K562 (cell line): ENCODE data around the gene OLFML2A. TPM values are rescaled to one million over a fixed set of nuclear protein-coding genes. Genes with fewer than 3 reads are reported as not detected.

Experiments
- ARID1B ChIP-seq: fragments of 450-650 bp; IDR thresholded peaks from 2 replicates; pipeline ENCODE4 v1.6.1; 2016; ENCODE audit warnings: antibody characterized with exemption, mild to moderate bottlenecking, inconsistent platforms
- BDP1 ChIP-seq: IDR thresholded peaks from 3 replicates; pipeline ENCODE4 v1.6.1; 2011; ENCODE audit not compliant: insufficient read length, insufficient read depth
- CEBPB ChIP-seq: fragments of 450-650 bp; IDR thresholded peaks from 2 replicates; pipeline ENCODE4 v1.6.1; 2016; ENCODE audit warnings: missing genetic modification characterization, missing compliant biosample characterization
- CEBPG ChIP-seq, 3 experiments: fragments of 200-800 bp in 1 of 3; sonication (Bioruptor generic) in 1 of 3; sonication (generic) in 1 of 3; formaldehyde crosslinking in 1 of 3; IDR thresholded peaks in 2 of 3; conservative IDR thresholded peaks in 1 of 3; 2 replicates each; pipeline versions ENCODE4 v1.6.1 to v1.8.0; 2016 to 2022; ENCODE audit warnings: missing compliant biosample characterization in 2 of 3, missing genetic modification characterization in 2 of 3, mild to moderate bottlenecking in 1 of 3, missing genetic modification reagents in 1 of 3
- HDAC3 ChIP-seq: fragments of 450-650 bp; IDR thresholded peaks from 2 replicates; pipeline ENCODE4 v1.6.1; 2018; ENCODE audit warnings: borderline replicate concordance, mild to moderate bottlenecking, moderate library complexity; ENCODE audit not compliant: partially characterized antibody
- KDM1A ChIP-seq, 2 experiments: fragments of 450-650 bp; IDR thresholded peaks; 2 replicates each; pipeline ENCODE4 v1.6.1; 2016; ENCODE audit warnings: mild to moderate bottlenecking in 2 of 2
- NFE2L1 ChIP-seq: fragments of 450-650 bp; IDR thresholded peaks from 2 replicates; pipeline ENCODE4 v1.6.1; 2016; ENCODE audit warnings: missing genetic modification characterization, low read depth, mild to moderate bottlenecking, missing compliant biosample characterization, moderate library complexity, borderline replicate concordance
- NR3C1 ChIP-seq: sonication (generic); formaldehyde crosslinking; IDR thresholded peaks from 2 replicates; pipeline ENCODE4 v1.8.1; 2022; ENCODE audit warnings: missing genetic modification reagents
- polyA plus RNA-seq, 8 experiments: library from polyadenylated mRNA; depleted of rRNA in 4 of 8; stranded (reverse) in 5 of 8; unstranded in 3 of 8; fragments of >200 nt; fragmentation: Nextera tagmentation in 2 of 8; fragmentation: Illumina TruSeq in 1 of 8; extraction: Ambion mirVana in 2 of 8; extraction: Trizol in 1 of 8; gene quantifications; 2 replicates each; pipeline versions ENCODE4 v1.2.1 to v1.2.3, GENCODE V29; 2011 to 2014; ENCODE audit warnings: inconsistent platforms in 1 of 8, missing spikeins in 1 of 8
- total RNA-seq, 7 experiments: library from RNA; depleted of rRNA in 6 of 7; stranded (reverse); fragments of >200 nt in 6 of 7; fragmentation: Illumina TruSeq in 2 of 7; extraction: Trizol in 2 of 7; gene quantifications; 2 replicates each; pipeline versions ENCODE4 v1.2.1 to v1.2.3, GENCODE V29; 2011 to 2021; ENCODE audit warnings: low replicate concordance in 1 of 7
- TF ChIP-seq, protein P1 (sequence below), 3 experiments: IDR thresholded peaks in 2 of 3; conservative IDR thresholded peaks in 1 of 3; 2 replicates each; pipeline ENCODE4 v1.5.1; 2011 to 2012; ENCODE audit warnings: low read length in 3 of 3, mild to moderate bottlenecking in 3 of 3, control low read depth in 2 of 3, improper control_type of control experiment in 1 of 3, inconsistent platforms in 1 of 3, low read depth in 1 of 3, mixed read lengths in 1 of 3, moderate library complexity in 1 of 3; ENCODE audit not compliant: insufficient read depth in 2 of 3
- TF ChIP-seq, protein P2 (sequence below), 2 experiments: fragments of 450-650 bp in 1 of 2; sonication (generic) in 1 of 2; formaldehyde crosslinking in 1 of 2; IDR thresholded peaks; 2 replicates each; pipeline versions ENCODE4 v1.7.1 to v1.9.0; 2016 to 2022; ENCODE audit warnings: inconsistent platforms in 1 of 2, mild to moderate bottlenecking in 1 of 2, missing genetic modification reagents in 1 of 2
- TF ChIP-seq, protein P3 (sequence below): fragments of 450-650 bp; formaldehyde crosslinking; conservative IDR thresholded peaks from 2 replicates; pipeline ENCODE4 v1.4.0; 2022; ENCODE audit warnings: mild to moderate bottlenecking, missing genetic modification characterization
- TF ChIP-seq, protein P4 (sequence below): fragments of 450-650 bp; IDR thresholded peaks from 2 replicates; pipeline ENCODE4 v1.6.1; 2016

The OLFML2A gene
- total and polyA plus RNA-seq, 9 of the 15 experiments (the other 6 are each of a cell fraction or from before 2014, with no cell fraction given): 0.16 TPM; not detected in 8

DNA sequence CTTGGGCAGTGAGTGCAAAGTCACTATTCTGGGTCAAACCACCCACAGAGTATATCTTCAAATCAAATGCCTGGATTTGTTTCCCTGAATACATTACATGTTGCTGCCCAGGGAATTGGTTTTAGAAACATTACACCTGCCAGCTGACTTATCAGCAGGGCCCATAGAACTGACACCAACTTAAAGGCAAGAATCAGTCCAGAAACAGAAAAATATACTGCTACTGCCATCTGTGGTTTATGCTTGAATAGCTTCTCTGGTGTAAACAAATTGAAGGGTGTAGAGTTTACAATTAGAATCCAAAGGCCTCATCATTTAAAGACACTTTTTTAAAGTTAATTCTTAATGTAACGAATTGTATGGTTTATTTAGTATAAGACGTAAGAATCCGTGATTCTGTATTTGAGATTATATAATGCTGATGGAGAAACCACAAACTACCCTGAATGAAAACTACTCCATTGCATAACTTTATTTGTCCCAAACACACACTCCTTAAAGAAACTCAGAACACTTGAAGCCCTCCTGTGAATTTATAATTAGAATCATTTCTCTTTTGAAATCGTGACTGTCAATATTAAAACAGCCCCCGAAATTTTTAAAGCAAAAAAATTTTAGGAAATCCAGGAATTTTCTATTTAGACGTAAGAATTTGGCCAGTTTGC is 12.0 kb upstream of the OLFML2A start (continued):
- TF ChIP-seq, protein P1, sequence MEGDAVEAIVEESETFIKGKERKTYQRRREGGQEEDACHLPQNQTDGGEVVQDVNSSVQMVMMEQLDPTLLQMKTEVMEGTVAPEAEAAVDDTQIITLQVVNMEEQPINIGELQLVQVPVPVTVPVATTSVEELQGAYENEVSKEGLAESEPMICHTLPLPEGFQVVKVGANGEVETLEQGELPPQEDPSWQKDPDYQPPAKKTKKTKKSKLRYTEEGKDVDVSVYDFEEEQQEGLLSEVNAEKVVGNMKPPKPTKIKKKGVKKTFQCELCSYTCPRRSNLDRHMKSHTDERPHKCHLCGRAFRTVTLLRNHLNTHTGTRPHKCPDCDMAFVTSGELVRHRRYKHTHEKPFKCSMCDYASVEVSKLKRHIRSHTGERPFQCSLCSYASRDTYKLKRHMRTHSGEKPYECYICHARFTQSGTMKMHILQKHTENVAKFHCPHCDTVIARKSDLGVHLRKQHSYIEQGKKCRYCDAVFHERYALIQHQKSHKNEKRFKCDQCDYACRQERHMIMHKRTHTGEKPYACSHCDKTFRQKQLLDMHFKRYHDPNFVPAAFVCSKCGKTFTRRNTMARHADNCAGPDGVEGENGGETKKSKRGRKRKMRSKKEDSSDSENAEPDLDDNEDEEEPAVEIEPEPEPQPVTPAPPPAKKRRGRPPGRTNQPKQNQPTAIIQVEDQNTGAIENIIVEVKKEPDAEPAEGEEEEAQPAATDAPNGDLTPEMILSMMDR (IDR thresholded peaks at IDR 0.05 in 2 of 3, conservative IDR thresholded peaks at IDR 0.05 in 1 of 3; ENCODE audit: insufficient read depth in 2 of 3, low read depth in 1 of 3, low read length in 3 of 3): peak; percentile 42 to 72 (median 59); a peak in 5 of 6 replicates
- TF ChIP-seq, protein P2, sequence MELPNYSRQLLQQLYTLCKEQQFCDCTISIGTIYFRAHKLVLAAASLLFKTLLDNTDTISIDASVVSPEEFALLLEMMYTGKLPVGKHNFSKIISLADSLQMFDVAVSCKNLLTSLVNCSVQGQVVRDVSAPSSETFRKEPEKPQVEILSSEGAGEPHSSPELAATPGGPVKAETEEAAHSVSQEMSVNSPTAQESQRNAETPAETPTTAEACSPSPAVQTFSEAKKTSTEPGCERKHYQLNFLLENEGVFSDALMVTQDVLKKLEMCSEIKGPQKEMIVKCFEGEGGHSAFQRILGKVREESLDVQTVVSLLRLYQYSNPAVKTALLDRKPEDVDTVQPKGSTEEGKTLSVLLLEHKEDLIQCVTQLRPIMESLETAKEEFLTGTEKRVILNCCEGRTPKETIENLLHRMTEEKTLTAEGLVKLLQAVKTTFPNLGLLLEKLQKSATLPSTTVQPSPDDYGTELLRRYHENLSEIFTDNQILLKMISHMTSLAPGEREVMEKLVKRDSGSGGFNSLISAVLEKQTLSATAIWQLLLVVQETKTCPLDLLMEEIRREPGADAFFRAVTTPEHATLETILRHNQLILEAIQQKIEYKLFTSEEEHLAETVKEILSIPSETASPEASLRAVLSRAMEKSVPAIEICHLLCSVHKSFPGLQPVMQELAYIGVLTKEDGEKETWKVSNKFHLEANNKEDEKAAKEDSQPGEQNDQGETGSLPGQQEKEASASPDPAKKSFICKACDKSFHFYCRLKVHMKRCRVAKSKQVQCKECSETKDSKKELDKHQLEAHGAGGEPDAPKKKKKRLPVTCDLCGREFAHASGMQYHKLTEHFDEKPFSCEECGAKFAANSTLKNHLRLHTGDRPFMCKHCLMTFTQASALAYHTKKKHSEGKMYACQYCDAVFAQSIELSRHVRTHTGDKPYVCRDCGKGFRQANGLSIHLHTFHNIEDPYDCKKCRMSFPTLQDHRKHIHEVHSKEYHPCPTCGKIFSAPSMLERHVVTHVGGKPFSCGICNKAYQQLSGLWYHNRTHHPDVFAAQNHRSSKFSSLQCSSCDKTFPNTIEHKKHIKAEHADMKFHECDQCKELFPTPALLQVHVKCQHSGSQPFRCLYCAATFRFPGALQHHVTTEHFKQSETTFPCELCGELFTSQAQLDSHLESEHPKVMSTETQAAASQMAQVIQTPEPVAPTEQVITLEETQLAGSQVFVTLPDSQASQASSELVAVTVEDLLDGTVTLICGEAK (IDR thresholded peaks at IDR 0.05): peak; percentile 78
- TF ChIP-seq, protein P2 (CRISPR knock-in tag; IDR thresholded peaks at IDR 0.05): no peak
- TF ChIP-seq KDM1A (IDR thresholded peaks at IDR 0.05) (peak in 1 of 2 experiments; percentile 13; a peak in 1 of 4 replicates), CEBPB (peak; percentile 42; the same call in 1 of the 2 replicates), CEBPG (CRISPR knock-in tag; IDR thresholded peaks at IDR 0.05) (no peak), CEBPG (tag; conservative IDR thresholded peaks at IDR 0.05 in 1 of 2, IDR thresholded peaks at IDR 0.05 in 1 of 2) (peak; percentile 31 to 81; a peak in 2 of 4 replicates), HDAC3 (peak; percentile 28), NFE2L1 (tag) (no peak), BDP1 (no peak), NR3C1 (CRISPR knock-in tag) (no peak), ARID1B (0 out of 2 replicates have a peak, but pooled peaks have one; percentile 13)
- TF ChIP-seq, protein P3, sequence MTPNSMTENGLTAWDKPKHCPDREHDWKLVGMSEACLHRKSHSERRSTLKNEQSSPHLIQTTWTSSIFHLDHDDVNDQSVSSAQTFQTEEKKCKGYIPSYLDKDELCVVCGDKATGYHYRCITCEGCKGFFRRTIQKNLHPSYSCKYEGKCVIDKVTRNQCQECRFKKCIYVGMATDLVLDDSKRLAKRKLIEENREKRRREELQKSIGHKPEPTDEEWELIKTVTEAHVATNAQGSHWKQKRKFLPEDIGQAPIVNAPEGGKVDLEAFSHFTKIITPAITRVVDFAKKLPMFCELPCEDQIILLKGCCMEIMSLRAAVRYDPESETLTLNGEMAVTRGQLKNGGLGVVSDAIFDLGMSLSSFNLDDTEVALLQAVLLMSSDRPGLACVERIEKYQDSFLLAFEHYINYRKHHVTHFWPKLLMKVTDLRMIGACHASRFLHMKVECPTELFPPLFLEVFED (CRISPR knock-in tag): no peak
- TF ChIP-seq, protein P4, sequence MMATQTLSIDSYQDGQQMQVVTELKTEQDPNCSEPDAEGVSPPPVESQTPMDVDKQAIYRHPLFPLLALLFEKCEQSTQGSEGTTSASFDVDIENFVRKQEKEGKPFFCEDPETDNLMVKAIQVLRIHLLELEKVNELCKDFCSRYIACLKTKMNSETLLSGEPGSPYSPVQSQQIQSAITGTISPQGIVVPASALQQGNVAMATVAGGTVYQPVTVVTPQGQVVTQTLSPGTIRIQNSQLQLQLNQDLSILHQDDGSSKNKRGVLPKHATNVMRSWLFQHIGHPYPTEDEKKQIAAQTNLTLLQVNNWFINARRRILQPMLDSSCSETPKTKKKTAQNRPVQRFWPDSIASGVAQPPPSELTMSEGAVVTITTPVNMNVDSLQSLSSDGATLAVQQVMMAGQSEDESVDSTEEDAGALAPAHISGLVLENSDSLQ: 0 out of 2 replicates have a peak, but pooled peaks have one; percentile 12
